Fibroblast of lung (primary cell): ENCODE measurements around the gene TRMT44. TPM values are rescaled to one million over a fixed set of nuclear protein-coding genes. Genes with fewer than 3 reads are reported as not detected.

ENCODE experiments used
- DNase-seq, 2 donors: peaks; one replicate each; pipeline versions ENCODE4 v3.0.0 to v3.0.0-alpha.2; 2010; ENCODE audit warnings: low read depth in 2 of 2
- H2AFZ ChIP-seq: 2 replicates; pipeline ENCODE4 v1.5.1; 2012; ENCODE audit warnings: low read length, control low read depth, inconsistent platforms
- H3K27ac ChIP-seq: 2 replicates; pipeline ENCODE4 v1.5.1; 2011; ENCODE audit warnings: low read length, control low read depth; ENCODE audit not compliant: insufficient read depth
- H3K27me3 ChIP-seq: 2 replicates; pipeline ENCODE4 v1.5.1; 2011; ENCODE audit warnings: mild to moderate bottlenecking, low read length; ENCODE audit not compliant: control insufficient read depth, insufficient read depth
- H3K36me3 ChIP-seq: 2 replicates; pipeline ENCODE4 v1.5.1; 2011; ENCODE audit warnings: low read length; ENCODE audit not compliant: control insufficient read depth, insufficient read depth
- H3K4me1 ChIP-seq: 2 replicates; pipeline ENCODE4 v1.5.1; 2011; ENCODE audit warnings: low read length; ENCODE audit not compliant: control insufficient read depth, insufficient read depth; ENCODE audit errors: extremely low read depth
- H3K4me2 ChIP-seq: 2 replicates; pipeline ENCODE4 v1.5.1; 2011; ENCODE audit warnings: low read length, control low read depth; ENCODE audit not compliant: insufficient read depth; ENCODE audit errors: extremely low read depth
- H3K4me3 ChIP-seq, 4 experiments: fragments of 200-600 bp in 1 of 4; sonication (generic) in 1 of 4; replicated peaks in 1 of 4; 2 replicates each; pipeline ENCODE4 v1.5.1; 2011 to 2016; ENCODE audit warnings: low read length in 4 of 4, low read depth in 3 of 4, mild to moderate bottlenecking in 3 of 4, control low read depth in 2 of 4, inconsistent platforms in 1 of 4, mixed read lengths in 1 of 4; ENCODE audit not compliant: insufficient read depth in 1 of 4; ENCODE audit errors: control extremely low read depth in 1 of 4
- H3K79me2 ChIP-seq: 2 replicates; pipeline ENCODE4 v1.5.1; 2012; ENCODE audit warnings: mild to moderate bottlenecking, low read length, inconsistent platforms; ENCODE audit not compliant: control insufficient read depth, insufficient read depth
- H3K9ac ChIP-seq: 2 replicates; pipeline ENCODE4 v1.5.1; 2011; ENCODE audit warnings: mild to moderate bottlenecking, low read length, control low read depth; ENCODE audit not compliant: insufficient read depth
- H3K9me3 ChIP-seq: 2 replicates; pipeline ENCODE4 v1.5.1; 2012; ENCODE audit warnings: low read depth, low read length; ENCODE audit not compliant: control insufficient read depth, insufficient read depth
- H4K20me1 ChIP-seq: 2 replicates; pipeline ENCODE4 v1.5.1; 2011; ENCODE audit warnings: low read length; ENCODE audit not compliant: control insufficient read depth, insufficient read depth; ENCODE audit errors: extremely low read depth
- EZH2 ChIP-seq: IDR thresholded peaks from 2 replicates; pipeline ENCODE4 v1.5.1; 2012; ENCODE audit warnings: low read length, control low read depth, mild to moderate bottlenecking; ENCODE audit errors: missing control alignments
- polyA plus RNA-seq, 2 donors: library from polyadenylated mRNA; depleted of rRNA in 1 of 2; stranded (reverse) in 1 of 2; unstranded in 1 of 2; fragments of >200 nt; gene quantifications; 2 replicates each; pipeline ENCODE4 v1.2.1, GENCODE V29; 2011 to 2012; ENCODE audit warnings: missing spikeins in 1 of 2
- total RNA-seq: library from RNA; depleted of rRNA; stranded (reverse); fragments of >200 nt; gene quantifications from 2 replicates; pipeline ENCODE4 v1.2.1, GENCODE V29; 2014
- TF ChIP-seq, protein P1 (sequence below), 2 donors: IDR thresholded peaks in 1 of 2; conservative IDR thresholded peaks in 1 of 2; 1 replicate in 1 of 2; 2 replicates in 1 of 2; pipeline ENCODE4 v1.5.1; 2011 to 2012; ENCODE audit warnings: low read length in 2 of 2, control low read depth in 1 of 2, inconsistent platforms in 1 of 2, low read depth in 1 of 2, mild to moderate bottlenecking in 1 of 2

Gene TRMT44
- total and polyA plus RNA-seq, 2 donors (not counting 1 experiment from before 2014, with no cell fraction given): 6.5 to 14.0 TPM

DNA sequence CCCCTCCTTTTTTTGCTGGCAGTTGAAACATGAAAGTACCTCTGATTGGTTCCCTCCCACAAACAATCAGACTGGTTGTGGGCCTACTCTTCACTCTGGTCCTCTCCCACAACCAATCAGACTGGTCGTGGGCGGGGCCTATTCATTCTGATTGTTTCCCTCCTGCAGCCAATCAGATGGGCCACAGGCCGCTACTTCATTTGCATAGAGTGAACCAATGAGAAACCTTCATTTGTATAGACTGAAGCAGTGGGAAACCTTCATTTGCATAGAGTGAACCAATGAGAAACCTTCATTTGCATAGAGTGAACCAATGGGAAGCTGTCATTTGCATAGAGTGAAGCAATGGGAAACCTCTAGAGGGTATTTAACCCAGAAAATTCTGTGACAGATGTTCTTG lies 55.2 kb downstream of the TRMT44 start:
- Histone ChIP-seq H3K9me3 (no peaks in the 10 kb centered on the region), H3K9ac (no peak overlapping the region), H2AFZ (no peak overlapping the region), H3K36me3 (no peaks in the 10 kb centered on the region), H3K4me3 (no peak overlapping the region), H3K27me3 (no peaks in the 10 kb centered on the region), H3K4me2 (no peak overlapping the region), H3K27ac (no peak overlapping the region), H4K20me1 (no peaks in the 10 kb centered on the region), H3K79me2 (no peaks in the 10 kb centered on the region), H3K4me1 (no peaks in the 10 kb centered on the region)
- TF ChIP-seq EZH2: no peak
- TF ChIP-seq, protein P1, sequence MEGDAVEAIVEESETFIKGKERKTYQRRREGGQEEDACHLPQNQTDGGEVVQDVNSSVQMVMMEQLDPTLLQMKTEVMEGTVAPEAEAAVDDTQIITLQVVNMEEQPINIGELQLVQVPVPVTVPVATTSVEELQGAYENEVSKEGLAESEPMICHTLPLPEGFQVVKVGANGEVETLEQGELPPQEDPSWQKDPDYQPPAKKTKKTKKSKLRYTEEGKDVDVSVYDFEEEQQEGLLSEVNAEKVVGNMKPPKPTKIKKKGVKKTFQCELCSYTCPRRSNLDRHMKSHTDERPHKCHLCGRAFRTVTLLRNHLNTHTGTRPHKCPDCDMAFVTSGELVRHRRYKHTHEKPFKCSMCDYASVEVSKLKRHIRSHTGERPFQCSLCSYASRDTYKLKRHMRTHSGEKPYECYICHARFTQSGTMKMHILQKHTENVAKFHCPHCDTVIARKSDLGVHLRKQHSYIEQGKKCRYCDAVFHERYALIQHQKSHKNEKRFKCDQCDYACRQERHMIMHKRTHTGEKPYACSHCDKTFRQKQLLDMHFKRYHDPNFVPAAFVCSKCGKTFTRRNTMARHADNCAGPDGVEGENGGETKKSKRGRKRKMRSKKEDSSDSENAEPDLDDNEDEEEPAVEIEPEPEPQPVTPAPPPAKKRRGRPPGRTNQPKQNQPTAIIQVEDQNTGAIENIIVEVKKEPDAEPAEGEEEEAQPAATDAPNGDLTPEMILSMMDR (conservative IDR thresholded peaks at IDR 0.05 in 1 of 2, IDR thresholded peaks at IDR 0.05 in 1 of 2; ENCODE audit: low read depth in 1 of 2, low read length in 2 of 2): no peak
- no peak for DNase-seq

DNA sequence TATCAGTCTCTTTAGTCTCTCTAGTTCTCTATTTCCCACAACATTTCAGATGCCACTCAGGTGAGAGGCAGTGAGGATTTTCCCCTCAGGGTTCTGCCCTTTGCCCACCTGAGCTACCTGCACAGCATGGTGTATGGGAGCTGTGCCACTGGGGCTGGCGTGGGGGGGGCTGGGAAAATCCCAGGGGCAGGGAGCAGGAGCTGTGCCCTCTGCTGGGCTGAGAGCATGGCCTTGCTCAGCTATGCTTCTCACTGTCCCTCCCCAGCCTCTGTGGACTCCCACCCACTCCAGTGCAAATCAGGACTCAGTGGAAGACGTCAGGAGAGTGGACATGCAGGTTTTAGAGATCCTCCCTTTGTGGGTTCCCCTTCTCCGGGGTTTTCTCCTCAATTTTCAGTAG lies 57.2 kb downstream of the TRMT44 start:
- H3K4me2 ChIP-seq: no peak overlapping the region

DNA sequence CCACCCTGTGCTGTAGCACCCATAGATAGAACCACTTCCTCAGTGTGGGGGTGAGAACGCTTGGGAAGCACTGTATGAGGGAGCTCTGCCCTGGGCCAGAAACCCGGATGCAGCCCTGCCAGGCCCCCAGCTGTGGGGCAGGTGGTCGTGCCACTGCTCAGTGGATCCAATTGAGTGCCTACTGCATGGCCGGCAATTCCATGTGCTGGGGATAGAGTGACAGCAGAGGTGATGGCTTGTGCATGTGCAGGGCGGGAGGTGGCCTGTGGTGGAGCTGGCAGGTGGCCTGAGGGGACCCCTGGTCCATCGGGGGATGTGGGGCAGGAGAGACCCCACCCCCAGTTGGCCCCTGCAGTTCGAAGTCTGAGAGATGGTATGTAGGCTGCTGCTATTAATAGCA lies 60.4 kb downstream of the TRMT44 start:
- Histone ChIP-seq H3K27me3 (peaks cover 8% of the 10 kb centered on the region), H3K27ac (no peak overlapping the region), H3K4me3 (no peak overlapping the region), H3K36me3 (no peaks in the 10 kb centered on the region), H3K4me2 (no peak overlapping the region), H3K4me1 (no peaks in the 10 kb centered on the region), H3K79me2 (no peaks in the 10 kb centered on the region), H4K20me1 (no peaks in the 10 kb centered on the region), H2AFZ (no peak overlapping the region), H3K9me3 (no peaks in the 10 kb centered on the region), H3K9ac (no peak overlapping the region)
- no peak for DNase-seq
- TF ChIP-seq, protein P1 (conservative IDR thresholded peaks at IDR 0.05 in 1 of 2, IDR thresholded peaks at IDR 0.05 in 1 of 2; ENCODE audit: low read depth in 1 of 2, low read length in 2 of 2): no peak
- no peak for TF ChIP-seq EZH2

More for the DNA sequence above, 57.2 kb downstream of the TRMT44 start:
- Histone ChIP-seq H3K27ac (no peak overlapping the region), H2AFZ (no peak overlapping the region), H3K79me2 (no peaks in the 10 kb centered on the region), H3K4me1 (no peaks in the 10 kb centered on the region), H3K9ac (no peak overlapping the region), H3K9me3 (no peaks in the 10 kb centered on the region), H3K27me3 (no peaks in the 10 kb centered on the region), H4K20me1 (no peaks in the 10 kb centered on the region), H3K4me3 (no peak overlapping the region), H3K36me3 (no peaks in the 10 kb centered on the region)
- no peak for TF ChIP-seq EZH2
- TF ChIP-seq, protein P1 (conservative IDR thresholded peaks at IDR 0.05 in 1 of 2, IDR thresholded peaks at IDR 0.05 in 1 of 2; ENCODE audit: low read depth in 1 of 2, low read length in 2 of 2): no peak
- DNase-seq: no peak
